ENCODE data around the gene GNL2. TPM values are rescaled to one million over a fixed set of nuclear protein-coding genes. Genes with fewer than 3 reads are reported as not detected.
"Not testable (repeated sequence)": the region's sequence is repeated elsewhere in the genome, so short reads cannot be mapped to it uniquely, and the experiment has no call there.

The GNL2 gene
- polyA plus RNA-seq, 3 donors from 2014 or later = 29.3 to 55.0 (median 40.8) TPM

- Mint-ChIP-seq H3K4me3 (no peak overlapping the region), H3K9me3 (no peaks in the 10 kb centered on the region), H3K27me3 (ENCODE audit: low read depth in 3 of 3) (peaks cover 0 to 11% (median 7%) of the 10 kb centered on the region in 3 donors), H3K4me1 (peaks cover 16 to 19% of the 10 kb centered on the region in 2 donors), H3K36me3 (no peaks in the 10 kb centered on the region), H3K27ac (no peak overlapping the region)
- DNase-seq = no peak
Measured at GRCh38 chr1:37599940-37600339, 4.2 kb upstream of the GNL2 start.

GRCh38 chr1:37596182-37596667, 488 bp upstream of the GNL2 start:
- Mint-ChIP-seq H3K9me3 (no peaks in the 10 kb centered on the region), H3K27ac (peak overlapping the region; percentile 98 to 100 (median 100)), H3K27me3 (ENCODE audit: low read depth in 3 of 3) (peaks cover 0 to 9% (median 6%) of the 10 kb centered on the region in 3 donors), H3K36me3 (peaks cover 0 to 4% (median 3%) of the 10 kb centered on the region in 3 donors), H3K4me3 (peak overlapping the region; percentile 99 to 100 (median 100)), H3K4me1 (peaks cover 23 to 42% of the 10 kb centered on the region in 2 donors)
- no peak for DNase-seq

GRCh38 chr1:37593726-37594125, 2.0 kb downstream of the GNL2 start:
- H3K27ac Mint-ChIP-seq = peak overlapping the region in 2 of 6 donors; percentile 39 to 71
- H3K4me1 Mint-ChIP-seq = peaks cover 23 to 47% of the 10 kb centered on the region in 2 donors
- peaks cover 2 to 9% (median 6%) of the 10 kb centered on the region in 3 donors for H3K27me3 Mint-ChIP-seq (ENCODE audit: low read depth in 3 of 3)
- H3K36me3 Mint-ChIP-seq = peaks cover 0 to 20% (median 15%) of the 10 kb centered on the region in 3 donors
- no peak for DNase-seq
- H3K9me3 Mint-ChIP-seq = no peaks in the 10 kb centered on the region
- peak overlapping the region in 2 of 5 donors; percentile 15 to 44 for H3K4me3 Mint-ChIP-seq

GRCh38 chr1:37588939-37589338, 6.8 kb downstream of the GNL2 start:
- DNase-seq = no peak
- peaks cover 0 to 2% (median 0%) of the 10 kb centered on the region in 3 donors for H3K27me3 Mint-ChIP-seq (ENCODE audit: low read depth in 3 of 3)
- H3K27ac Mint-ChIP-seq = no peak overlapping the region
- no peaks in the 10 kb centered on the region for H3K9me3 Mint-ChIP-seq
- peaks cover under 1 to 19% of the 10 kb centered on the region in 2 donors for H3K4me1 Mint-ChIP-seq
- H3K36me3 Mint-ChIP-seq = peaks cover 4 to 53% (median 31%) of the 10 kb centered on the region in 3 donors
- no peak overlapping the region for H3K4me3 Mint-ChIP-seq

GRCh38 chr1:37584544-37584943, 11.2 kb downstream of the GNL2 start:
- DNase-seq; H3K27me3 Mint-ChIP-seq (ENCODE audit: low read depth in 3 of 3); H3K4me1 Mint-ChIP-seq; H3K27ac Mint-ChIP-seq; H3K4me3 Mint-ChIP-seq; H3K9me3 Mint-ChIP-seq: not testable (repeated sequence)
- H3K36me3 Mint-ChIP-seq = peaks cover 10 to 66% (median 34%) of the 10 kb centered on the region in 3 donors

- Mint-ChIP-seq H3K4me1 (no peaks in the 10 kb centered on the region), H3K36me3 (peaks cover 35 to 78% (median 49%) of the 10 kb centered on the region in 3 donors), H3K4me3 (no peak overlapping the region), H3K27ac (peak overlapping the region in 1 of 6 donors; percentile 31), H3K27me3 (ENCODE audit: low read depth in 3 of 3) (no peaks in the 10 kb centered on the region), H3K9me3 (no peaks in the 10 kb centered on the region)
- DNase-seq = no peak
Measured at GRCh38 chr1:37575692-37576091, 20.0 kb downstream of the GNL2 start.

- H3K4me1 Mint-ChIP-seq = no peaks in the 10 kb centered on the region
- H3K27ac Mint-ChIP-seq = no peak overlapping the region
- no peak overlapping the region for H3K4me3 Mint-ChIP-seq
- no peak for DNase-seq
- H3K9me3 Mint-ChIP-seq = no peaks in the 10 kb centered on the region
- H3K36me3 Mint-ChIP-seq = peaks cover 36 to 74% (median 51%) of the 10 kb centered on the region in 3 donors
- H3K27me3 Mint-ChIP-seq (ENCODE audit: low read depth in 3 of 3) = no peaks in the 10 kb centered on the region
Measured at GRCh38 chr1:37574834-37575480, 20.8 kb downstream of the GNL2 start.

GRCh38 chr1:37570528-37571334, 25.0 kb downstream of the GNL2 start:
- no peaks in the 10 kb centered on the region for H3K9me3 Mint-ChIP-seq
- H3K4me1 Mint-ChIP-seq = no peaks in the 10 kb centered on the region
- peak overlapping the region in 1 of 6 donors; percentile 13 for H3K27ac Mint-ChIP-seq
- H3K4me3 Mint-ChIP-seq = no peak overlapping the region
- no peaks in the 10 kb centered on the region for H3K27me3 Mint-ChIP-seq (ENCODE audit: low read depth in 3 of 3)
- H3K36me3 Mint-ChIP-seq = peaks cover 42 to 84% (median 67%) of the 10 kb centered on the region in 3 donors
- DNase-seq = no peak

- DNase-seq = no peak
- Mint-ChIP-seq H3K4me3 (no peak overlapping the region), H3K36me3 (peaks cover 24 to 64% (median 42%) of the 10 kb centered on the region in 3 donors), H3K27me3 (ENCODE audit: low read depth in 3 of 3) (peaks cover 0 to 3% (median 0%) of the 10 kb centered on the region in 3 donors), H3K4me1 (no peaks in the 10 kb centered on the region), H3K9me3 (no peaks in the 10 kb centered on the region), H3K27ac (no peak overlapping the region)
Measured at GRCh38 chr1:37567023-37567422, 28.7 kb downstream of the GNL2 start.

GRCh38 chr1:37564892-37565291, 30.8 kb downstream of the GNL2 start:
- Mint-ChIP-seq H3K27me3 (ENCODE audit: low read depth in 3 of 3) (peaks cover 0 to 3% (median 0%) of the 10 kb centered on the region in 3 donors), H3K4me3 (no peak overlapping the region), H3K27ac (no peak overlapping the region), H3K36me3 (peaks cover 18 to 47% (median 31%) of the 10 kb centered on the region in 3 donors), H3K9me3 (no peaks in the 10 kb centered on the region), H3K4me1 (no peaks in the 10 kb centered on the region)
- no peak for DNase-seq

- H3K27ac Mint-ChIP-seq = peak overlapping the region in 1 of 6 donors; percentile 2
Measured at GRCh38 chr1:37562984-37563383, 32.8 kb downstream of the GNL2 start.

GRCh38 chr1:37561133-37562132, 34.3 kb downstream of the GNL2 start:
- H3K36me3 Mint-ChIP-seq = peaks cover under 1 to 16% (median 3%) of the 10 kb centered on the region in 3 donors
- H3K9me3 Mint-ChIP-seq = no peaks in the 10 kb centered on the region
- H3K27me3 Mint-ChIP-seq (ENCODE audit: low read depth in 3 of 3) = peaks cover 0 to 5% (median 4%) of the 10 kb centered on the region in 3 donors
- peak overlapping the region in 1 of 6 donors; percentile 35 for H3K27ac Mint-ChIP-seq
- no peaks in the 10 kb centered on the region for H3K4me1 Mint-ChIP-seq
- no peak for DNase-seq
- H3K4me3 Mint-ChIP-seq = no peak overlapping the region

More at GRCh38 chr1:37562984-37563383, 32.8 kb downstream of the GNL2 start:
- no peak overlapping the region for H3K4me3 Mint-ChIP-seq
- H3K36me3 Mint-ChIP-seq = peaks cover 6 to 30% (median 16%) of the 10 kb centered on the region in 3 donors
- H3K27me3 Mint-ChIP-seq (ENCODE audit: low read depth in 3 of 3) = peaks cover 0 to 4% (median 3%) of the 10 kb centered on the region in 3 donors
- H3K4me1 Mint-ChIP-seq = no peaks in the 10 kb centered on the region
- DNase-seq = no peak
- no peaks in the 10 kb centered on the region for H3K9me3 Mint-ChIP-seq
